ENCODE measurements around the gene CLEC20A.

The CLEC20A gene

GRCh38 chr1:178458203-178458602 lies 38.6 kb downstream of the CLEC20A start:
- TF ChIP-seq POLR2AphosphoS5 (IDR thresholded peaks at IDR 0.05; ENCODE audit: low read depth, low read length) (no peak), FOXP2 (optimal IDR thresholded peaks at IDR 0.05; ENCODE audit: borderline replicate concordance, extremely low read depth, extremely low read length, insufficient read depth) (no peak), TAF1 (IDR thresholded peaks at IDR 0.05; ENCODE audit: borderline replicate concordance, insufficient read depth, low read length) (no peak), REST (IDR thresholded peaks at IDR 0.05; ENCODE audit: insufficient read depth in 1 of 2, low read depth in 2 of 2, low read length in 2 of 2) (no peak), SIN3A (IDR thresholded peaks at IDR 0.05; ENCODE audit: borderline replicate concordance, insufficient read depth, low read length) (no peak)

GRCh38 chr1:178457651-178458050 lies 39.1 kb downstream of the CLEC20A start:
- no peak for TF ChIP-seq FOXP2 (optimal IDR thresholded peaks at IDR 0.05; ENCODE audit: borderline replicate concordance, extremely low read depth, extremely low read length, insufficient read depth)
- TF ChIP-seq TAF1 (IDR thresholded peaks at IDR 0.05; ENCODE audit: borderline replicate concordance, insufficient read depth, low read length), result no peak
- TF ChIP-seq REST (IDR thresholded peaks at IDR 0.05; ENCODE audit: insufficient read depth in 1 of 2, low read depth in 2 of 2, low read length in 2 of 2), result no peak
- no peak for TF ChIP-seq POLR2AphosphoS5 (IDR thresholded peaks at IDR 0.05; ENCODE audit: low read depth, low read length)
- TF ChIP-seq SIN3A (IDR thresholded peaks at IDR 0.05; ENCODE audit: borderline replicate concordance, insufficient read depth, low read length), result no peak

GRCh38 chr1:178456472-178456871 lies 40.3 kb downstream of the CLEC20A start:
- TF ChIP-seq SIN3A (IDR thresholded peaks at IDR 0.05; ENCODE audit: borderline replicate concordance, insufficient read depth, low read length), result no peak
- TF ChIP-seq REST (IDR thresholded peaks at IDR 0.05; ENCODE audit: insufficient read depth in 1 of 2, low read depth in 2 of 2, low read length in 2 of 2), result no peak
- no peak for TF ChIP-seq FOXP2 (optimal IDR thresholded peaks at IDR 0.05; ENCODE audit: borderline replicate concordance, extremely low read depth, extremely low read length, insufficient read depth)
- no peak for TF ChIP-seq POLR2AphosphoS5 (IDR thresholded peaks at IDR 0.05; ENCODE audit: low read depth, low read length)
- TF ChIP-seq TAF1 (IDR thresholded peaks at IDR 0.05; ENCODE audit: borderline replicate concordance, insufficient read depth, low read length), result no peak

- TF ChIP-seq FOXP2 (optimal IDR thresholded peaks at IDR 0.05; ENCODE audit: borderline replicate concordance, extremely low read depth, extremely low read length, insufficient read depth), result no peak
- TF ChIP-seq REST (IDR thresholded peaks at IDR 0.05; ENCODE audit: insufficient read depth in 1 of 2, low read depth in 2 of 2, low read length in 2 of 2), result no peak
- no peak for TF ChIP-seq POLR2AphosphoS5 (IDR thresholded peaks at IDR 0.05; ENCODE audit: low read depth, low read length)
- TF ChIP-seq TAF1 (IDR thresholded peaks at IDR 0.05; ENCODE audit: borderline replicate concordance, insufficient read depth, low read length), result no peak
- TF ChIP-seq SIN3A (IDR thresholded peaks at IDR 0.05; ENCODE audit: borderline replicate concordance, insufficient read depth, low read length), result no peak
These were observed 44.8 kb downstream of the CLEC20A start for GRCh38 chr1:178452013-178452412.

GRCh38 chr1:178451529-178451928 lies 45.2 kb downstream of the CLEC20A start:
- no peak for TF ChIP-seq REST (IDR thresholded peaks at IDR 0.05; ENCODE audit: insufficient read depth in 1 of 2, low read depth in 2 of 2, low read length in 2 of 2)
- no peak for TF ChIP-seq POLR2AphosphoS5 (IDR thresholded peaks at IDR 0.05; ENCODE audit: low read depth, low read length)
- no peak for TF ChIP-seq TAF1 (IDR thresholded peaks at IDR 0.05; ENCODE audit: borderline replicate concordance, insufficient read depth, low read length)
- no peak for TF ChIP-seq FOXP2 (optimal IDR thresholded peaks at IDR 0.05; ENCODE audit: borderline replicate concordance, extremely low read depth, extremely low read length, insufficient read depth)

Data from PFSK-1 (cell line).